IPS DF 6.9 (cell line): ENCODE results near the gene CDC14A.

Experiments used
- DNase-seq: peaks from one replicate; pipeline ENCODE4 v3.0.0-alpha.2; 2013; ENCODE audit warnings: low read depth, low spot score
- H3K27ac ChIP-seq: one replicate; pipeline ENCODE4 v1.5.1; 2013; ENCODE audit warnings: low read length, control low read depth
- H3K27me3 ChIP-seq: 2 replicates; pipeline ENCODE4 v1.6.1; 2013; ENCODE audit warnings: mild to moderate bottlenecking, low read length; ENCODE audit not compliant: control insufficient read depth, insufficient read depth
- H3K36me3 ChIP-seq: 2 replicates; pipeline ENCODE4 v1.6.1; 2013; ENCODE audit warnings: low read length; ENCODE audit not compliant: control insufficient read depth, insufficient read depth
- H3K4me1 ChIP-seq: 2 replicates; pipeline ENCODE4 v1.6.1; 2013; ENCODE audit warnings: low read length; ENCODE audit not compliant: control insufficient read depth, insufficient read depth
- H3K4me3 ChIP-seq: 2 replicates; pipeline ENCODE4 v1.5.1; 2013; ENCODE audit warnings: mild to moderate bottlenecking, low read length
- H3K9me3 ChIP-seq: 2 replicates; pipeline ENCODE4 v1.6.1; 2013; ENCODE audit warnings: low read length, inconsistent platforms; ENCODE audit not compliant: control insufficient read depth, insufficient read depth
- WGBS: extraction: QIAGEN DNeasy Blood & Tissue Kit; methylation state at CpG from one replicate; pipeline ENCODE4 v1.1.7; 2013; ENCODE audit warnings: mixed read lengths, missing lambda C conversion rate; ENCODE audit not compliant: insufficient read length, insufficient coverage; 5-methylcytosine and 5-hydroxymethylcytosine counted together

The CDC14A gene

GRCh38 chr1:100511058-100511457 is 158.8 kb downstream of the CDC14A start:
- no CpG with 5 or more reads among the region's 4 CpGs for WGBS
- no peak for DNase-seq
- no peaks in the 10 kb centered on the region for H3K27me3 ChIP-seq
- no peaks in the 10 kb centered on the region for H3K9me3 ChIP-seq
- no peak overlapping the region for H3K27ac ChIP-seq
- H3K4me3 ChIP-seq: no peak overlapping the region
- H3K36me3 ChIP-seq: no peaks in the 10 kb centered on the region
- H3K4me1 ChIP-seq: no peaks in the 10 kb centered on the region

- Histone ChIP-seq H3K4me1 (no peaks in the 10 kb centered on the region), H3K36me3 (no peaks in the 10 kb centered on the region), H3K4me3 (no peak overlapping the region), H3K27me3 (no peaks in the 10 kb centered on the region), H3K9me3 (no peaks in the 10 kb centered on the region), H3K27ac (no peak overlapping the region)
- WGBS: no CpG with 5 or more reads among the region's 5 CpGs
- DNase-seq: no peak
These were observed 159.5 kb downstream of the CDC14A start for GRCh38 chr1:100511773-100512172.

GRCh38 chr1:100512803-100513352 is 160.6 kb downstream of the CDC14A start:
- Histone ChIP-seq H3K4me3 (no peak overlapping the region), H3K4me1 (no peaks in the 10 kb centered on the region), H3K9me3 (no peaks in the 10 kb centered on the region), H3K27me3 (no peaks in the 10 kb centered on the region), H3K36me3 (no peaks in the 10 kb centered on the region), H3K27ac (no peak overlapping the region)
- DNase-seq: no peak

DNA sequence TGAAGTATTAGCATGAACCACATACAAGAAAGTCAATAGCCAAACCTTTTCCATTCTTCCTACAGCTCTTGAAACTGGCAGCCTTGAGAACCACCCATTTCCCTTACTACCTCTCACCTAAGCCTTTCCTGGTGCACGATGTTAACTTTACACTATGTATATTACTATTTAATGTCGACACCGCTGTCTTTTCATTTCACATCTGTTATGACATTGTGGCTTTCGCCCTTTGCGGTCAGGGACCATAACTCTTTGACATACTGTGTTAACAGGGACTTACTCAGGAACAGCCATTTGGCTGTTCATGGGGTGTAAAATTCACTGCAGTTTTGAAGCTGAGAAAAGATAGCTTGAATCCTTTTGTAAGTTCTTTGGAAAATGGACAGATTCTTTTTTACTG is 164.6 kb downstream of the CDC14A start:
- Histone ChIP-seq H3K4me1 (no peaks in the 10 kb centered on the region), H3K27me3 (no peaks in the 10 kb centered on the region), H3K9me3 (no peaks in the 10 kb centered on the region), H3K27ac (no peak overlapping the region), H3K4me3 (no peak overlapping the region), H3K36me3 (no peaks in the 10 kb centered on the region)
- DNase-seq: no peak
- no CpG with 5 or more reads among the region's 5 CpGs for WGBS

GRCh38 chr1:100517515-100517914 is 165.2 kb downstream of the CDC14A start:
- no peak overlapping the region for H3K4me3 ChIP-seq
- no CpG with 5 or more reads among the region's 1 CpG for WGBS
- no peak overlapping the region for H3K27ac ChIP-seq

GRCh38 chr1:100518023-100518422 is 165.7 kb downstream of the CDC14A start:
- Histone ChIP-seq H3K4me3 (no peak overlapping the region), H3K27ac (no peak overlapping the region), H3K9me3 (no peaks in the 10 kb centered on the region), H3K36me3 (no peaks in the 10 kb centered on the region), H3K27me3 (no peaks in the 10 kb centered on the region), H3K4me1 (no peaks in the 10 kb centered on the region)
- WGBS: no CpG with 5 or more reads among the region's 2 CpGs
- DNase-seq: no peak

More at GRCh38 chr1:100517515-100517914, 165.2 kb downstream of the CDC14A start:
- no peak for DNase-seq
- Histone ChIP-seq H3K27me3 (no peaks in the 10 kb centered on the region), H3K9me3 (no peaks in the 10 kb centered on the region), H3K36me3 (no peaks in the 10 kb centered on the region), H3K4me1 (no peaks in the 10 kb centered on the region)

DNA sequence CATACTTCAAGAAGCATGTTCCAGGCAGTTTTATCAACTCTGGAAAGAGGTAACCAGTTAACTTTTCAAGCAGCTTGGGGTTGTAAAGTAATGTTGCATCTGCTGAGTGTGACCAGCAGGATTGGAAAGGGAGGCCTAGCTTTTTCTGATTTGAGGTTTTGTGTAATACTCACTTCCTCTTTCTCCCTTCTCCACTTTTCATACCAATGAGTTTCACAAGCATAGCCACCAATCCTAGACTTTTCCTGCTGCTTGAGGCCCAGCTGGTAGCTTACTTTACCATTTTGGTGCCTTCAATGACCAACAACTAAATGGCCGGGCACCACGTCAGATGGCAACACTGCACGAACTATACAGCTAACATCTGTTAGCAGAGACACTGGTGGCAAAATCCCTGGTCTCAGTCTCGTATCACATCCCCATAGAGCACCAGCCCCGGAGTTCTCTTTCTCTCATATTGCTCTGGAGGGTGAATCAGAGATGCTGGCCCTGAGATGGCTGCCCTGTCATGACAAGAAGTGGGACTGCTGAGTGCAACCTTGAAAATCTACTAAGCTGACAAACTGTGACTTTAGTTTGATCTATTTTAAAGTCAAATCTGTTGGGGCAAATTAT is 170.8 kb downstream of the CDC14A start:
- Histone ChIP-seq H3K4me3 (no peak overlapping the region), H3K27me3 (no peaks in the 10 kb centered on the region), H3K27ac (no peak overlapping the region), H3K36me3 (no peaks in the 10 kb centered on the region), H3K4me1 (no peaks in the 10 kb centered on the region), H3K9me3 (no peaks in the 10 kb centered on the region)
- no peak for DNase-seq
- WGBS: no CpG with 5 or more reads among the region's 5 CpGs

DNA sequence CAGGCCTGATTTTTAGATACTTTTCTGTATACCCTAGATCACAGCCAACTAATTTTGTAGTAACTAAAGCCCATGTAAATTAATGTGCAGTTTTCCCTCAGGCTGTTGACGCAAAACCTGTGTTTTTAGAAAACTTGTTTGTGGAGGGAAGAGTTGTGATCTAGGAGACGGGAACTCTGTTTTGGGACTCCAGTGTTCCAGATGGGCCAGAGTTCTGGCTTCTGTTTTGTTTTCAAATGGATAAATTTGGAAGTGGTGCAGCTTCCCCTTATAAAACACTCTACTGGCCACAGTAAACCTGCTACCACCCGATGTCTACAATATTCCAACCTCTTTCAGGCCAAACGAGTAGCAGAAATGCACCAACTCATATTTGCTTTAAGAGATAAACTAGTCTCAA is 172.0 kb downstream of the CDC14A start:
- Histone ChIP-seq H3K9me3 (no peaks in the 10 kb centered on the region), H3K27me3 (no peaks in the 10 kb centered on the region), H3K36me3 (no peaks in the 10 kb centered on the region), H3K27ac (no peak overlapping the region), H3K4me1 (no peaks in the 10 kb centered on the region), H3K4me3 (no peak overlapping the region)
- no peak for DNase-seq
- WGBS: no CpG with 5 or more reads among the region's 4 CpGs

- Histone ChIP-seq H3K27ac (no peak overlapping the region), H3K4me1 (no peaks in the 10 kb centered on the region), H3K36me3 (no peaks in the 10 kb centered on the region), H3K27me3 (no peaks in the 10 kb centered on the region), H3K9me3 (no peaks in the 10 kb centered on the region), H3K4me3 (no peak overlapping the region)
- no CpG with 5 or more reads among the region's 2 CpGs for WGBS
- DNase-seq: no peak
These were observed 174.6 kb downstream of the CDC14A start for GRCh38 chr1:100526894-100527293.

GRCh38 chr1:100528871-100529270 is 176.6 kb downstream of the CDC14A start:
- WGBS: no CpG with 5 or more reads among the region's 2 CpGs
- Histone ChIP-seq H3K27ac (no peak overlapping the region), H3K4me1 (no peaks in the 10 kb centered on the region), H3K27me3 (no peaks in the 10 kb centered on the region; the same call in 1 of the 2 replicates), H3K4me3 (no peak overlapping the region), H3K9me3 (no peaks in the 10 kb centered on the region), H3K36me3 (no peaks in the 10 kb centered on the region)
- no peak for DNase-seq

DNA sequence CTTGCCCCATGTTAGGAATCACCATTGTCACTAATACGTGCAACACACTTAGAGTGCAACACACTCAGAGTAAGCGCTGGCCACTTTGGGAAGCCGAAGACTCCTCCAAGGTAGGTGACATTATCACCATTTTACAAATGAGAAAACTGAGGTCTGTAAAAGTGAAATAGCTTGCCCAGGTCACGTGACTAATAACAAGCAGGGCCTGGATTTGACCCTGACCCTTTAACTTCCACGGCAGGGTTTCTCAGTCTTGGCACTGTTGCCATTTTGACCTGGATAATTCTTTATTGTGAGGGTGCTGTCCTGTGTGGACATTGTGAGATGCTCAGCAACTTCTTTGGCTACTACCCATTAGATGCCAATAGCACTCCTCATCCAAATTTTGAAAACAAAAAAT is 177.8 kb downstream of the CDC14A start:
- H3K36me3 ChIP-seq: no peaks in the 10 kb centered on the region
- no peak overlapping the region for H3K4me3 ChIP-seq
- DNase-seq: no peak
- no peaks in the 10 kb centered on the region for H3K9me3 ChIP-seq
- H3K27ac ChIP-seq: no peak overlapping the region
- no peaks in the 10 kb centered on the region; the same call in 1 of the 2 replicates for H3K27me3 ChIP-seq
- H3K4me1 ChIP-seq: no peaks in the 10 kb centered on the region
- no CpG with 5 or more reads among the region's 5 CpGs for WGBS
